GM21360 (cell line): ENCODE data around the gene ADAM33.

Experiments
- ATAC-seq: cut with Tn5 transposase; IDR thresholded peaks from one replicate; pipeline ENCODE4 v1.9.1; 2021; ENCODE audit warnings: mild to moderate bottlenecking, moderate library complexity; ENCODE audit not compliant: unreplicated experiment

Gene ADAM33

GRCh38 chr20:3707508-3707899 is 25.7 kb upstream of the ADAM33 start:
- no peak for ATAC-seq

DNA sequence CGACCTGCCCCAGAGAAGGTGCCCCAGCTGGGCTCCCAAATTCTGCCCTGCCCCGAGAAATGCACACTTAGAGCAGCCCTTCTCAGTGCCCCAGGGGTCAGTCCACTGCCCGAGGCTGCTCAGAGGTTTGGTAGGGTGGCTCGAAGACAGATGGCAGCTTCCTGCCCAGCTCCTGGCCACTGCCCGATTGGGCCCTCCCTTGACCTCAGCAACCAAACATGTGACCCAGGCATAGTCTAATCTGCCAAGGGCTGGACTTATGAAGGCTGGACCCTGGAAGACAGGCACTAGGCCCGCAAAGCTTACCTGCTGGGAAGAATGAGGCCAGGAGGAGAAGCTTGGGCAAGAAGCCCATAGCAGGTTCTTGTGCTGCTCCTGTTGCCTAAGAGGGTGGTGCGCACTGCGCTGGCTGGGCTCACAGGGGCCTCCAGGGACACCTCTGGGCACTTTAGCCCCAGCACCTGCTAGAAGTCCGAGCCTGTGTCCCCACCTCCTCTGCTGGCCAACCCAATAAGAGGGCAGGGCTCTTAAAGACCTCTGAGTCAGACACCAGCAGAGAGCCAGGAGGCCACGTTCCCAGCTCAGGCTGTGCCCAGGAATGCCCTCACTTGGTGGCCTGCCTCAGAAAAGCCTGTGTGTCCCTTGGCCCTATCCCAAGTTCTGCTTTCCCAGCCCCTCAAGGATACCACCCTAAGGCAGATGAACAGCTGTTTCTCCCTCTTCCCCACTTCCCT is 25.1 kb upstream of the ADAM33 start:
- no peak for ATAC-seq

DNA sequence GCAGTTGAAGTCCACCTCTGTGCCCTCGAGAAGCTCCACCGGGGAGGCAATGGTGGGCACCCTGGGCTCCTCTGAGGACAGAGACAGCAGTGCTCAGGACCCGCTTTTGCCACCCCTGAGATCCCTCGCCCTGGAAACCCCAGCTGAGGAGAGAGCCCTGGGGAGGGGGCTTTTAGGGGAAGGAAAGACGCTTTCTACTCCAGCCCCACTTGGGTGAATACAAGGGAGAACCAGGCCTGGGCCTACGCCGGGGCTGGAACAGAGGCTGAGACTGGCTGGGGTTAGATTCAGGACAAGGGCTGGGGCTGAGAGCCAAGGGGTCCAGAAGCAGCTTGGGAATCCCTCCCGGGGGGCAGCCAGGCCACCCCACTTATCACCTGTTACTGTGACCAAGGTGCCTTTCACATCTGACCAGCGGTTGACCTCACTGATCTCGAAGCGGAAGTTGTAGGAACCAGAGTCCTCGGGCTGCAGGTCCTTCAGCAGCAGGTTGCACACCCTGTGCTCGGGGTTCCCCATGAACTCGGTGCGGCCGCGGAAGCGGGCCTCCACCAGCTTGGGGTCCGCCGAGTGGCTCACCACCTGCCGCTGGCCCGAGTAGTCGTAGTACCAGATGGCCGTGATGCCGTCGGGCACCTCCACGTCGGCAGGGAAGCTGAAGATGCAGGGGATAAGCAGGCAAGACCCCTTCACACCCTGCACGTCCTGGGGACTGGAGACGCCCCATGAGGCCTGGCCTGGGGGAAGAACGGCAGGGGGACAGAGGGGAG is 24.3 kb upstream of the ADAM33 start:
- no peak for ATAC-seq

DNA sequence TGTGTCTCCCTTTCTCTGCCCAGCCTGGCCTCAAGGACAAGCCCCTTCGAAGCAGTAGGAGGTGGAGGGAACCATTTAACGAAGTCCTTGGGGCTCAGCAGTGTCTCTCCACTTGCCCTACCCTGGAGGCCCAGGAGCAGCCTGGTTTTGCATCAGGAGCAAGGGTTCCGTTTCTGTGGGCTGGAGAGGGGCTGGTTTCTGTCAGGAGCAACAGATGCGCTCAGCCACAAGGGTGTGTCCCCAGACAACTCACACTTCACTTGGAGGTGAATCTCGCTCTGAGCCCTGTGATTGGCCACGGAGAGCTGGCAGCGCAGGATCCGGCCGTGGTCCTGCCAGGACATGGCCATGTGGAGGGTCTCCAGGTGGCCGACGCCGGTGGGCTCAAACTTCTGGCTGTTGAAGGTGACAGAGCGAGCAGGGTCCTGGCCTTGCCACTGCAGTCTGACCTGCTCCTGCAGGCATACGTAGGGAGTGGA is 23.7 kb upstream of the ADAM33 start:
- ATAC-seq = no peak

GRCh38 chr20:3704087-3704486 is 22.3 kb upstream of the ADAM33 start:
- ATAC-seq = no peak

GRCh38 chr20:3702611-3703391 is 21.0 kb upstream of the ADAM33 start:
- no peak for ATAC-seq

DNA sequence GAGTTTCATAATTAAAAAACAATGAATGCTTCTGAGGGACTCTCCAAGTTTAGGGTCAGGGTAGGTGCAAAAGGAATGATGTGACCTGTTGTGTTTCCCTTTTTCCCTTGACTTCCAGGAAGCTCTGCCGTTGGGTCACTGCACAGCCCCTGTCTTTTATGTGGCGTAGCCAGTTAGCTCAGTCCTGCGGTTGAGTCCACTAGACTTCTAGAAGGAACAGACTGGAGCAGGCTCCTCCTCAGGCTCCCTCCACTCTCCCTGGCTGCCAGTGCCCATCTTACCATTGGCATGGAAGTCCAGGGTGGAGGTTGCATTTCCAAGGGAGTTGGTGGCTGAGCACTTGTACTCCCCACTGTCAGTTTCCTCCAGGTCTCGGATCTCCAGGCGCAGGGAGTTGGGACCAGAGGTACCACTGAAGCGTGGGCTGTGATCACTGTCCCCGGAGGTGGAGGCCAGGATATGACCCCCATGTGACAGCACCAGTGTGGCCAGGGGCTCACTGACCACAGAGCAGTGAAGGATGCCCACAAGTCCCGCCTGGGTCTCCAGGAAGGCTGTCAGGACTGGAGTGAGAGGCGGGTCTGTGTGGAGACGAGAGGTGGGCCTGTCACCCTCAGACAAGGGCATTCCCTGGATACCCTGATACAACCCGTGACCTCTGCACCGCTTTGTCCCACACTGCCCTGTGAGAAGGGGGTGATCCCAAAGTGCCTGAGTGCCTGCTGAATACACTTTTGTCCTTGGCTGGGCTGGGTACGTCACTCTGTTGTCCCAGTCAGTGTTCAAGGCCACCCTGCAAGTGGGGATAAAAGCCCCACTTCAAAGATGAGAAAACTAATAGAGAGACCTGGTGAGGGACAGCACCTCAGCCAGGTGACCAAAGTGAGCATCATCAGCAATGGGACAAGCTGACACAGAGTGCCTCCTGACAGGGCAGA is 19.5 kb upstream of the ADAM33 start:
- ATAC-seq = no peak

DNA sequence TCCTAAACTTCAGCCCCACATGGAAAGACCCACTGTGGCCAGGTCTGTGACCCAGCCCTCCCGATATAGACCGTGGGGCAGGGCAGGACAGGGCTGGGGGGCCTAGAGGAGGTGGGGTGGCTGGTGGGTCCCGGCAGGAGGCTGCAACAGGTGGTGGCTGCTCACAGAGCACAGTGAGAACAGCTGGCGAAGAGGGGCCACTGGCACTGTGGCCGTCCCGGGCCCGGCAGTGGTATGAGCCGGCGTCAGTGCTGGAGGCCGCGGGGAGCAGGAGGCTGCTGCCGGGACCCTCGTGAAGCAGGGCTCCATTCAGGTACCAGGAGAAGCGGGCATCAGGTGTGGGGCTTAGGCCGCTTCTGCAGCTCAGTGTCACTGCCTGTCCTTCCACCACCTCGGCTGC is 17.2 kb upstream of the ADAM33 start:
- ATAC-seq = no peak

- ATAC-seq = no peak
Measured at GRCh38 chr20:3698591-3699001, 16.8 kb upstream of the ADAM33 start.

DNA sequence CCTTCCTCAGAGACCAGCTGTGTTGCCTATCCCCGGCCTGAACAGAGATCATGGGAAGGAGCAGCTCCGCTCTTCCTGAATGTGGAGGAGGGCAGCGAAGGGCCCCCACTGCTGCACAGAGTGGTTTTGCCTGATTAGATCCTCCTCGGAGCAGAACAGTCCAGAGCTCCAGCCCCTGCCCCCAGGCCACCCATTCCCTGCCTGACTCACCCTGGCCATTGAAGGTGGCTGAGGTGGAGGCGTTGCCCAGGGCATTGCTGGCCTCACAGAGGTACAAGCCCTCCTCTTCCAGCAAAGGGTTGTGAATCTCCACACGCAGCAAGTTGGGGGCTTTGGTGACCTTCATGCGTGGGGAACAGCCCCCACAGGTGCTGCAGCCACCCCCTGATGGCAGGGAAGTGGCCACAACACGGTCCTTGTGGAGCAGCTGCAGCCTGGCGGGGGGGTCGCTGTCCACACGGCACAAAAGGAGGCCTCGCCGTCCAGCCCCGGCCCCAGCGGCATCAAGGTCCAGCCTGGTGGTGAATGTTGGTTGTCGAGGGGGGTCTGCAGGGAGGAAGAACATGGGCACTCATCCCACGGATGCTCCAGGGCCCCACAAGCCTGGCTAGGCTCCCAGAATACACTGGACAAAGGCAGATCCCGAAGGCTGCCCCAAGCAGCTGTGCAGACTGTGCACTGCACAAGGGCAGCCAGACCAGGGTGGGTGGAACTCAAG is 15.9 kb upstream of the ADAM33 start:
- no peak for ATAC-seq

DNA sequence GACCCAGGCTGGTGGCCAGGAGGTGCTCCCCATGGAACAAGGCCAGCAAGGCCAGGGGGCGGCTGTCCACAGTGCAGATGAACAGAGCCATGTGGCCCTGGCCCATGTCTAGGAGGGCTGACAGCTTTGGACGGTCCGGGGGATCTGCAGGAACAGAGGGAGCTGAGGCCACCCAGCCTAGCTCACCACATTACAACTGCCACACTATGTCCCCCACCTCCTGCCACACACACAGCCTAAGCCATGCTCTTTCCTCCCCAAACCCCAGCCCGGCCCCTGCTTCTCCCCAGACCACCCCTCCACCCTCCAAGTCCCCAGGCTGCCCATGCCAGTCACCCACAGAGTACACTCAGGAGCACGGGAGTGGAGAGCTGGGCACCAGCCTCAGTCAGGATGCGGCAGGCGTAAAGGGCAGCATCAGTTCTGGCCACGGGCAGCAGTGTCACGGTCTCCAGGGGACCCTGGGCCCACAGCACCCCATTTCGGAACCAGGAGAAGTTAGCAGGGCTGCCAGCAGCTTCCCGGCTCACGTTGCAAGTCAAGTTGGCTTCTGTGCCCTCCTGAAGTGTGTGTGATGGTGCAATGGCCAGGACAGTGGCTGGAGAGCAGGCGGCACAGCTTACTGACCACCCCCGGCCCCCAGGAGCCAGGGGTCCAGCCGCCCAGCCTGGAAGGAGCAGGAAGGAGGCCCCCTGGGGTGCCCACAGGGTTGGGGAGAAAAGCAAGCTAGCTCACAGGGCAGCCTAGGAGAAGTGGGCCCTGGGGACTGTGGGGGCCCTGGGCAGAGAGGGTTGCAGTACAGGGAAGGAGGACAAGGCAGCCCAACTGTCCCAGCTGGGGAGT is 15.2 kb upstream of the ADAM33 start:
- no peak for ATAC-seq

DNA sequence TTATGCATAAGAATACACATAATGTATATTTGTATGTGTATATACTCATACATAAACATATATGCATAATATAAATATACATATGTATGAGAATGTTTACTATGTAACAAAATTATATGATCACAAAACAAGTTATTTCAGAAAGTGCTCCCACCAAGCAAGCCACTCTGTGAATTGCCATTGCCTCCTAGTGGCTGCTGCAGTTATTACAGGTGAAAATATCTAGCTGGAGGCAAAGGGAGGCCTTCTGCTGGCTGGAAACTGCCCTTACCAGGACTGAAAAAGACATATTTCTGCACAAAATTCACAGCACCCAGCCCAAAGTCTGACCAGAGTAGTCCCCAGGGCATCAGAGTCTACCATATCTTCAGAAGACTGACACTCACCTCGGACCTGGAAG is 14.4 kb upstream of the ADAM33 start:
- ATAC-seq = no peak

DNA sequence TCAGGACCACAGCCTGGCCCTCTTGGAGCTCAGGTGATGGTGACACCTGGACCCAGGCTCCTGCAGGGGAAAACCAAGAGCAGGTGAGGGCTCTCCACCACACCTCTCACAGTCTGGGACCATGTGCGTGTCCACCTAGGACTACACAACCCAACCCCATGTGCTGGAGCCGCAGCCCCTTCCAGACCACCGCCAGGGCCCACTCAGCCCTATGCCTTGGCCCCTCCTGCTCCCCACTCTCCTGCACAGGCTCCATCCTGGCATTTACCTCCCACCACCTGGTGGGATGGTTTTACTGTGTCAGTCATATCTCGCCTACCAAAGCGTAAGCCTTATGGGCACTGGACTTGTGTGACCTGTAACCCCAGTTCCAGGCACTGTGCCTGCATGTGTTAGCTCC is 13.1 kb upstream of the ADAM33 start:
- no peak for ATAC-seq

DNA sequence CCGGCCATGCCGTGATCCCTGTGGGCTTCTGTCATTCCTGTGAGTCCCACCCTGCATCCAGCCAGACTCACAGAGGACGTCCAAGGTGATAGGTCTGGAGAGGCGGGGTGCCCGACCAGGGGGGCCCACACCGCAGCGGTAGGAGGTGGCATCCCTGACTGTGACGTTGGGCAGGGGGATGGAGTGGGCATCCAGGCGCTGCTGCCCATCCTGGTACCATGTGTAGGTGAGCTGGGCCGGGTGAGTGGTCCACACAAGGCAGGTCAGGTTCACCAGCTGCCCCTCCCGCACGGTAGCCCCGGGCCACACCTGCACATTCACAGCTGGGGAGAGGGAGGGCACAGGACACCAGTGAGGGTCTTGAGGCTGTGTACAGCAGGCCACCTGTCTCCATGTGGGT is 11.6 kb upstream of the ADAM33 start:
- ATAC-seq = no peak

GRCh38 chr20:3692706-3693294 is 11.0 kb upstream of the ADAM33 start:
- ATAC-seq = no peak

DNA sequence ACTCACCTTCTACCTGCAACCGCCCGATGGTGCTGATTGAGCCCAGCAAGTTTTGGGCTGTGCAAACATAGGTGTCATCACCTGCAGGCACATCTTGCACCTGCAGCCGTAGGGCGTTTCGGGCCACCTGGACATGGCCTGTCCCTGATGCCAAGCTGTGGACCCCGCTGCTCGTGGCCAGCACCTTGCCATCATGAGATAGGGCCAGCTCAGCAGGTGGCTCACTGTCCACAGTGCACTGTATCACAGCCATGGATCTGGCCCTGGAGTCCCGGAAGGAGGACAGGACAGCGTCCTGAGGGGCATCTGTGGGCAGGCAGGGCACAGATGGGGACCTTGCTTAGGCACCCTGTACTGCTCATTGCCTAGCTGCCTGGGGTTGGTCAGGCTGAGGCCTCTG is 10.1 kb upstream of the ADAM33 start:
- no peak for ATAC-seq

GRCh38 chr20:3691306-3691705 is 9.5 kb upstream of the ADAM33 start:
- ATAC-seq = no peak

DNA sequence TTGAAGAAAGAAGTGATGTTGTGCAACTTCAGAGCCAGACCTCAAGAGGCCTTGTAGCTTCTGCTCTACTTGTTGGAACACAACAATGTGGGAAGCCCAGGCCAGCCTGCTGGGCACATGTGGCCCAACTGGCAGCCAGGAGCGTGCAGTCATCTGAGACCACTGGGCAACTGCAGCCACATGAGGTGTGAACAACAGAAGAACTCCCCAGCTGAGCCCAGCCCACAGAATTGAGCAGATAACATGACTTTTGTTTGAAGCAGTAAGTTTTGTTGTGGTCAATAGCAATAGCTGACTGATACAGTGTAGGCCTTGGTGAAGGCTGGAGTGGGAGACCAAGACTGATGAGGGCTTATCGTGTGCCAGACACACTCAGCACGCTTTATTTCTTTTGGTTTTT is 8.6 kb upstream of the ADAM33 start:
- no peak for ATAC-seq

- no peak for ATAC-seq
Measured at GRCh38 chr20:3689978-3690377, 8.2 kb upstream of the ADAM33 start.
